ENCODE data around the gene SYS1. TPM values are rescaled to one million over a fixed set of nuclear protein-coding genes. Genes with fewer than 3 reads are reported as not detected.

SYS1 gene
- total RNA-seq, 1 experiment from 2014 or later: 20.5 TPM

- H2AFZ ChIP-seq (ENCODE audit: low read depth, low read length, poor library complexity, severe bottlenecking): no peak overlapping the region
- peaks cover 57 to 65% of the 10 kb centered on the region in 2 experiments for H3K4me1 ChIP-seq (ENCODE audit: control insufficient read depth in 1 of 2, insufficient read depth in 2 of 2, low read length in 2 of 2)
- peaks cover 73% of the 10 kb centered on the region for H3K79me2 ChIP-seq (ENCODE audit: insufficient read depth, low read length)
- peaks cover 10 to 33% of the 10 kb centered on the region in 2 experiments for H3K36me3 ChIP-seq (ENCODE audit: control insufficient read depth in 1 of 2, insufficient read depth in 2 of 2, low read length in 2 of 2)
- peak overlapping the region; percentile 91 for H3K4me2 ChIP-seq (ENCODE audit: low read length)
- peak; percentile 80 for ATAC-seq
- POLR2A ChIA-PET: interaction anchor here (0.7 to 3.8 kb wide), 5 partner anchors 10 to 113 kb away, joined by 3 to 24 read pairs (median 8); partner anchors contain the start of gene SYS1
- no peaks in the 10 kb centered on the region for H3K9me3 ChIP-seq (ENCODE audit: control insufficient read depth in 1 of 2, insufficient read depth in 1 of 2, low read depth in 1 of 2, low read length in 2 of 2)
- no TSS peak for BruUV-seq (replicated peaks)
- CTCF ChIA-PET: interaction anchor here (0.6 to 1.8 kb wide), 4 partner anchors 14 to 108 kb away, joined by 3 to 4 read pairs (median 3); no protein-coding TSS in a partner anchor
- no peaks in the 10 kb centered on the region for H3K27me3 ChIP-seq (ENCODE audit: insufficient read depth, low read length)
- intact Hi-C loops (cut with micrococcal nuclease): no loop called here
- RAD21 ChIA-PET (ENCODE audit: low non-redundant PET in 1 of 2, low total read pairs in 2 of 2, uncharacterized antibody in 2 of 2, unreplicated experiment in 2 of 2): interaction anchor here (1.0 to 1.5 kb wide), 2 partner anchors 10 to 11 kb away, joined by 3 read pairs; no protein-coding TSS in a partner anchor
- peak overlapping the region; percentile 6 to 45 for H3K4me3 ChIP-seq (replicated peaks in 1 of 2; ENCODE audit: low read depth in 1 of 2, low read length in 2 of 2)
- peak overlapping the region; percentile 80 for H3K9ac ChIP-seq (ENCODE audit: low read length)
- TF ChIP-seq POLR2A (IDR thresholded peaks at IDR 0.05; ENCODE audit: borderline replicate concordance, extremely low read depth, insufficient read depth, insufficient read length) (no peak), YY1 (IDR thresholded peaks at IDR 0.05; ENCODE audit: extremely low read depth, insufficient replicate concordance, low read depth, low read length) (no peak), REST (IDR thresholded peaks at IDR 0.05; ENCODE audit: low read depth) (no peak), JUND (IDR thresholded peaks at IDR 0.05) (no peak), ELF1 (IDR thresholded peaks at IDR 0.05; ENCODE audit: borderline replicate concordance, low read depth) (no peak), POLR2AphosphoS5 (IDR thresholded peaks at IDR 0.05; ENCODE audit: low read depth, low read length) (peak; percentile 47; the same call in 1 of the 2 replicates), EGR1 (IDR thresholded peaks at IDR 0.05; ENCODE audit: low read depth) (no peak), ZBTB33 (IDR thresholded peaks at IDR 0.05; ENCODE audit: extremely low read depth, insufficient replicate concordance, low read length) (no peak)
- H4K20me1 ChIP-seq (ENCODE audit: insufficient read depth): 0 out of 2 replicates have a peak, but pooled peaks cover 3% of the 10 kb centered on the region
- DNase-seq (ENCODE audit: low read depth, low spot score): no peak
- H3K9me2 ChIP-seq (ENCODE audit: insufficient read depth): no peaks in the 10 kb centered on the region
- H3K27ac ChIP-seq (ENCODE audit: low read depth, low read length): peak overlapping the region; percentile 84
Observed at GRCh38 chr20:45336530-45337366, 26.2 kb upstream of the SYS1 start.
